CD4-positive, alpha-beta T cell (primary cell): Measurements from ENCODE around the gene NUP62CL. TPM values are rescaled to one million over a fixed set of nuclear protein-coding genes. Genes with fewer than 3 reads are reported as not detected.
A peak's percentile ranks its signal among the peaks of the same experiment; 100 is the strongest.

ENCODE experiments used
- ATAC-seq: fragments of 200-7000 bp; cut with Tn5 transposase; one replicate; pipeline ENCODE4 v1.10.0; 2022; ENCODE audit warnings: mild to moderate bottlenecking; ENCODE audit not compliant: poor library complexity
- CTCF ChIA-PET: fragments of 350-600 bp; sonication (Branson Sonifier 250); formaldehyde crosslinking; loops from one replicate; lab custom pipeline; 2021; ENCODE audit warnings: antibody characterized with exemption, inconsistent platforms; lab: Charles Lee
- POLR2A ChIA-PET: fragments of 350-600 bp; sonication (Branson Sonifier 250); formaldehyde crosslinking; loops from one replicate; lab custom pipeline; 2021; ENCODE audit warnings: antibody characterized with exemption, inconsistent platforms; lab: Charles Lee
- DNase-seq, 14 experiments: peaks; one replicate each; pipeline ENCODE4 v3.0.0-alpha.2; 2013 to 2020; ENCODE audit warnings: mixed read lengths in 2 of 14
- H3K27ac ChIP-seq, 2 donors: one replicate each; pipeline versions ENCODE4 v1.5.1 to v1.7.0; 2013; ENCODE audit warnings: low read length in 2 of 2, low read depth in 1 of 2, mild to moderate bottlenecking in 1 of 2
- H3K27me3 ChIP-seq, 2 experiments: 1 replicate in 1 of 2; 2 replicates in 1 of 2; pipeline versions ENCODE4 v1.6.1 to v1.7.0; 2013; ENCODE audit warnings: low read length in 2 of 2, control low read depth in 1 of 2, mild to moderate bottlenecking in 1 of 2, moderate library complexity in 1 of 2; ENCODE audit not compliant: insufficient read depth in 2 of 2, control insufficient read depth in 1 of 2
- H3K36me3 ChIP-seq: one replicate; pipeline ENCODE4 v1.6.1; 2013; ENCODE audit warnings: low read length, control low read depth; ENCODE audit not compliant: insufficient read depth
- H3K4me1 ChIP-seq: one replicate; pipeline ENCODE4 v1.6.1; 2013; ENCODE audit warnings: low read length, control low read depth; ENCODE audit not compliant: insufficient read depth
- H3K4me3 ChIP-seq: one replicate; pipeline ENCODE4 v1.5.1; 2013; ENCODE audit warnings: mild to moderate bottlenecking, low read length, moderate library complexity
- H3K9me3 ChIP-seq, 2 experiments: 1 replicate in 1 of 2; 2 replicates in 1 of 2; pipeline versions ENCODE4 v1.6.1 to v1.7.0; 2013; ENCODE audit warnings: low read length in 2 of 2, mild to moderate bottlenecking in 2 of 2, control low read depth in 1 of 2, moderate library complexity in 1 of 2; ENCODE audit not compliant: control insufficient read depth in 1 of 2, insufficient read depth in 1 of 2
- H3K27ac Mint-ChIP-seq: one replicate; pipeline ENCODE4 v1.8.0; 2020; ENCODE audit warnings: mixed read lengths
- H3K27me3 Mint-ChIP-seq: one replicate; pipeline ENCODE4 v1.8.0; 2021; ENCODE audit warnings: mixed read lengths
- H3K36me3 Mint-ChIP-seq: one replicate; pipeline ENCODE4 v1.8.0; 2021; ENCODE audit warnings: low read depth, mixed read lengths
- H3K4me1 Mint-ChIP-seq: one replicate; pipeline ENCODE4 v1.8.0; 2021; ENCODE audit warnings: low read depth, mixed read lengths
- H3K4me3 Mint-ChIP-seq: one replicate; pipeline ENCODE4 v1.8.0; 2020; ENCODE audit warnings: mild to moderate bottlenecking, mixed read lengths
- H3K9me3 Mint-ChIP-seq: one replicate; pipeline ENCODE4 v1.8.0; 2020; ENCODE audit warnings: mixed read lengths
- CTCF ChIP-seq: fragments of 200-600 bp; IDR thresholded peaks from one replicate; pipeline ENCODE4 v1.8.0; 2022; ENCODE audit warnings: antibody characterized with exemption, mild to moderate bottlenecking
- intact Hi-C, 2 experiments: fragments of 100-400 bp; cut with DNase I in 1 of 2; cut with micrococcal nuclease in 1 of 2; formaldehyde crosslinking; loops; one replicate each; pipeline versions ENCODE4 v1.15.1 to v1.9.0; 2023 to 2025; cut with DNase I, micrococcal nuclease
- total RNA-seq, 174 experiments: library from RNA in 2 of 174; stranded (reverse) in 2 of 174; gene quantifications; one replicate each; pipeline ENCODE4 v1.2.3 and lab custom pipeline; 2021 to 2026

NUP62CL gene
- total RNA-seq, 2 experiments from 2014 or later = 0.74 to 0.81 TPM

GRCh38 chrX:107119283-107119682, 87.0 kb downstream of the NUP62CL start:
- no peaks in the 10 kb centered on the region for H3K4me1 ChIP-seq
- peak overlapping the region; percentile 91 for H3K27ac Mint-ChIP-seq
- ChIA-PET POLR2A (interaction anchor here (1.2 kb wide), 1 partner anchor 623 kb away, joined by 3 read pairs; no protein-coding TSS in a partner anchor), CTCF (interaction anchor here (0.9 kb wide), 1 partner anchor 36 kb away, joined by 3 read pairs; no protein-coding TSS in a partner anchor)
- H3K27me3 Mint-ChIP-seq = no peaks in the 10 kb centered on the region
- no peak for TF ChIP-seq CTCF
- intact Hi-C loops = loop anchor here (5.0 to 10.0 kb wide), 5 partner anchors 46 to 976 kb away; partner anchors contain the start of genes ATG4A (in 2 of the 2), PSMD10 (in 2 of the 2), DNAAF6 (in 1 of the 2) and NCBP2L (in 1 of the 2)
- no peaks in the 10 kb centered on the region for H3K9me3 Mint-ChIP-seq
- no peak for DNase-seq
- H3K36me3 ChIP-seq = peaks cover 22% of the 10 kb centered on the region
- no peaks in the 10 kb centered on the region for H3K9me3 ChIP-seq
- no peaks in the 10 kb centered on the region for H3K27me3 ChIP-seq
- no peak for ATAC-seq
- peak overlapping the region in 1 of 2 donors; percentile 55 for H3K27ac ChIP-seq
- peak overlapping the region; percentile 77 for H3K4me3 ChIP-seq
- peaks cover 30% of the 10 kb centered on the region for H3K36me3 Mint-ChIP-seq
- H3K4me1 Mint-ChIP-seq = peaks cover 41% of the 10 kb centered on the region
- peak overlapping the region; percentile 100 for H3K4me3 Mint-ChIP-seq

DNA sequence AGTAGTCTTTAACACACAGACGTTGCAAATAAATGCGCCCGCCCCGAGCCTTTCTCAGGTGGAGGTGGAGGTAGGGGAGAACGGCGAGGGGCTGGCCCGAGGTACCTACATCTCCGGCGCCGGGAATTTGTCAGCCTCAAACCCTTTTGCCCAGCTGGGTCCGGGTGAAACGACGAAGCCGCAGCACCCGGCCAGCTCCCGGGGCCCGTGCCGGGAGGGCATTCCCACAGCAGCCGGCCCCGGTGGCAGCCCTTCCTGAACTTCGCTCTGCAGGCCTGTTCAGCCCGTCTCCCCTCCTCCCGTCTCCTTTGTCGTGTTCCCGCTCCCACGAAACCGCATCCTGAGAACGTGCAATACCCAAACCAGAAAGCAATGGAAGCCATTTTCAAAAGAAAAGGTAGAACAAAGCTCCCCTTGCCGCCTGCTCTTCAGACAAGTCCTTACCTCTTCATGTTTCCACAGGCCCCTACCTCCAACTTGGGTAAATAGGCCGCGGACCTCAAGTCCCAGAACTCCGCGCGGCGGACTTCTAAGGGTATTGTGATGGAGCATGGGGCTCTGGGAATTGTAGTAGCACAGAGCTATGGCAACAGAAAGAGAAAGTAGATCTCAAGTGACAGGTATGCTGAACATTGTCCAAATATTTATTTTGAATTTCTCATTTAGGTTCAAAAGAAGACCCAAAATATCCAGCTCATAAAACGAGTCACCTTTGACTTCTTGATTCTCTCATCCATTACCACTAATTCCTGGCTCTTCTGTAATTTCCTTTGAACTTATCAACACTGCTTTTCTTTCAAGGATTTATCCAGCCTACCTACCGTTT, 87.7 kb downstream of the NUP62CL start, which contains the start of gene RBM41:
RBM41 (minus strand) TSS at position 501 of the 826 bp plus-strand sequence; CDS start at position 452, 49 bp downstream.
- no peaks in the 10 kb centered on the region for H3K27me3 ChIP-seq
- H3K4me1 Mint-ChIP-seq = peaks cover 49% of the 10 kb centered on the region
- peak within 1 kb of the TSS; percentile 91 for H3K27ac Mint-ChIP-seq
- DNase-seq (peak; percentile 45 to 88 (median 66)), ATAC-seq (peak; percentile 99)
- H3K9me3 ChIP-seq = no peaks in the 10 kb centered on the region
- peaks cover 37% of the 10 kb centered on the region for H3K36me3 Mint-ChIP-seq
- H3K4me3 Mint-ChIP-seq = peak within 1 kb of the TSS; percentile 100
- H3K9me3 Mint-ChIP-seq = no peaks in the 10 kb centered on the region
- H3K36me3 ChIP-seq = peaks cover 27% of the 10 kb centered on the region
- H3K27ac ChIP-seq = peak within 1 kb of the TSS; percentile 54 to 55
- no peaks in the 10 kb centered on the region for H3K27me3 Mint-ChIP-seq
- no peaks in the 10 kb centered on the region for H3K4me1 ChIP-seq
- CTCF ChIA-PET = interaction anchor here (0.9 to 1.3 kb wide), 2 partner anchors 37 to 120 kb away, joined by 3 read pairs; no protein-coding TSS in a partner anchor
- intact Hi-C loops = loop anchor here (5.0 to 10.0 kb wide), 5 partner anchors 46 to 976 kb away; partner anchors contain the start of genes ATG4A (in 2 of the 2), PSMD10 (in 2 of the 2), DNAAF6 (in 1 of the 2) and NCBP2L (in 1 of the 2)
- POLR2A ChIA-PET = interaction anchor here (0.9 to 1.2 kb wide), 2 partner anchors 10 to 623 kb away, joined by 3 to 6 read pairs; no protein-coding TSS in a partner anchor
- TF ChIP-seq CTCF = no peak
- peak within 1 kb of the TSS; percentile 77 for H3K4me3 ChIP-seq

- Histone ChIP-seq H3K27ac (peak overlapping the region; percentile 54 to 55), H3K4me1 (no peaks in the 10 kb centered on the region), H3K9me3 (no peaks in the 10 kb centered on the region), H3K27me3 (no peaks in the 10 kb centered on the region), H3K36me3 (peaks cover 31% of the 10 kb centered on the region), H3K4me3 (peak overlapping the region; percentile 77)
- DNase-seq (no peak), ATAC-seq (no peak)
- no peak for TF ChIP-seq CTCF
- H3K4me3 Mint-ChIP-seq = peak overlapping the region; percentile 100
- H3K27me3 Mint-ChIP-seq = no peaks in the 10 kb centered on the region
- H3K4me1 Mint-ChIP-seq = peaks cover 54% of the 10 kb centered on the region
- peak overlapping the region; percentile 91 for H3K27ac Mint-ChIP-seq
- no peaks in the 10 kb centered on the region for H3K9me3 Mint-ChIP-seq
- H3K36me3 Mint-ChIP-seq = peaks cover 43% of the 10 kb centered on the region
- intact Hi-C loops = loop anchor here (5.0 to 10.0 kb wide), 5 partner anchors 47 to 977 kb away; partner anchors contain the start of genes ATG4A (in 2 of the 2), PSMD10 (in 2 of the 2), DNAAF6 (in 1 of the 2) and NCBP2L (in 1 of the 2)
- POLR2A ChIA-PET = interaction anchor here (0.9 to 1.2 kb wide), 2 partner anchors 11 to 624 kb away, joined by 3 to 6 read pairs; no protein-coding TSS in a partner anchor
- CTCF ChIA-PET = interaction anchor here (1.3 kb wide), 1 partner anchor 119 kb away, joined by 3 read pairs; no protein-coding TSS in a partner anchor
Observed at GRCh38 chrX:107117993-107118321, 88.3 kb downstream of the NUP62CL start.
